SH-SY5Y (cell line): Measurements from ENCODE around the gene SLC25A48.

Source experiments
- GATA2 ChIP-seq: IDR thresholded peaks from 2 replicates; pipeline ENCODE4 v1.6.1; 2011; ENCODE audit warnings: mild to moderate bottlenecking, low read depth, low read length
- GATA3 ChIP-seq: IDR thresholded peaks from 2 replicates; pipeline ENCODE4 v1.6.1; 2011; ENCODE audit warnings: low read depth, mild to moderate bottlenecking, low read length, moderate library complexity

Gene SLC25A48

DNA sequence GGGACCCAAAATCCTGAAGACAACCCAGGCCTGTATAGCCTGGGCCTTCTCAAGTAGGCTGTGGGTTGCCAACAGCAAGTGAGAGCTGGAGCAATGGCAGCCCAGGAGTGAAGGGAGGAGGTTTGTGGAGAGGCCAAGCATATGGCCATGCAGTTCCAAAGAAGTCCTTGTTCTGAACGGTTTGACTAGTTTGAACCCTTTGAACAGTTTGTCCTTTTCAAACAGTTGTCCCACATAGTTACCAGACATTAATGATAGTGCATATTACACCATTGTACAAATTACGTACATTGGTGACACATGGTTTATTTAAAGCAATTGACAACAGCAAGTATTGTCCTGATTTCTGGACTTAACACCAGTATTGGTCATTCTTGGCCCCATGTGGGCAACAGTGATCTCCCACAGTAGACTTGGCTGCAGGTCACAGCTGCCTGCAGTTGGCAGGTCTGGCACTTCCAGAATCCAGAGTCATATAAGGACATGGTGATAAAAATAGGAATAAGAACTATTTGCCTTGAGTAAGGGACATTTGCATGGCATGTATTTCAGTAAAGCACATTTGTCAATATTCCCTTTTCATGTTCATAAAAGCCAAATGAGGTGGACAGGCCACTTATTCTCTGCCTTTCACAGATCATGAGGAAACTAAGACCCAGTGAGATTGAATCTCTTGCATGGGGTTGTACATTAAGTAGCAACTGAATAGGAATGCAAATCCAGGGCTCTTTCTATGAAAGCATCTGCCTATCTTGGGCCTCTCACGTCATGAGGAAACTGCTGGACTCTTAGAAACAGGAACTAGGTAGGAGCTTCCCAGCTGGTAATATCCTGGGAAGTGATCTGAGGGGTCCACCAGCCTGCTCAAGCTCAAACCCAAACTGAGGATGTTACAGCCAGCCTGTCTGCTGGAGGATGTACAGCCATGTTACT, 30.3 kb downstream of the SLC25A48 start:
- no peak for TF ChIP-seq GATA3
- TF ChIP-seq GATA2 = no peak

GRCh38 chr5:135866016-135866415, 31.6 kb downstream of the SLC25A48 start:
- no peak for TF ChIP-seq GATA2
- no peak for TF ChIP-seq GATA3

DNA sequence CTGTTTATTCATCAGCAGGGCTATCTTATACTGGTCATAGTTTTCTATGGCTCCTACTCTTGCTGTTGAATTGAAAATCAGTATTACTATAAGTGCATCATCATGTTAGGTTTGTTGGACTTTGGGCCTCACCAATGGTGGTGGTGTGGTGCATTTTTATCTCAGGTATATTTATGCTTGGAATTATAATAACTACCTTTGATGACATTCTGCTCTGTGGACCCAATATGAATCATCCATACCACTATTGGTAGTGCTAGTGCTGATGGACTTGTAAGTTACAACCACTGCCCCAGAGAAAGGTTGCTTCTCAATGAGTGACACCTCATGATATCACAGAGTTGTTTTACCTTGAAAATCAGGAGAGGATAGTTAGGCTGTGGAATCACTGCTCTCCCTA, 33.1 kb downstream of the SLC25A48 start:
- TF ChIP-seq GATA3 (no peak), GATA2 (no peak)

DNA sequence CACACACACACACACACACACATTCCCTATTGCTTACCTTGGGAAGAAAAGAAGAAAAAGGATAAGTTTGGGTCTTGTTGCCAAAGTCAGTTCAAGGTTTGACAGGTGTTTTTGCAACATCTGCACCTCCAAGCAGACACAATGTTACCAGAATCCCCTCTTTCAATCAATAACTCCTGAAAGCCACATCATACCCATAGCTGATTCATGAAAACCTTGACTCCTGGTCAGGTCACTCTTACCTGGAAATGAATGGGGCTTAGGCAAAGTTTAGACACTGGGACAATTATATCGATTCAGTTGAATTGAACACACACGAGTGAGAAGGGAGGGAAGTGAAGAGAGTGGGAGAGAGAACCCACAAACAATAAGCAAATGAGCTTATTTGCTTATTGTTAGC, 34.2 kb downstream of the SLC25A48 start:
- TF ChIP-seq GATA3 = no peak
- no peak for TF ChIP-seq GATA2

GRCh38 chr5:135869276-135869675, 34.8 kb downstream of the SLC25A48 start:
- TF ChIP-seq GATA2 (no peak), GATA3 (no peak)

DNA sequence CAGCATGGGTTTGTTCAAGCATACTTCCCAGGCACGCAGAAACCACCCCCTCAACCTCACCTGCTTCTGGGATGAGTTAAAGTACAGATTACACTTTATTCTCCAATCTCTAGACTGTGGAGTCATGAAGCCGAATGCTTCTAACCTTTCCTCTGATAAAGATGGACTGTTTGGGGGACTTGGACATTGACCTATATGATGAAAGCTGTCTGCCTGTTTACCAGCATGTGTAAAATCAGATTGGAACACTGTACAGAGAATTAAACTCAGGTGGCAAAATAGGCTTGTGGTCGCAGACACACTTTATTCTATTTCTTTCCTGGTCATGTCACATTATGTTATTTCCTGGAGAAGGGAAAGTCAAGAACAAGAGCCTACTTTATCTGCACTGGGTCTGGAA, 35.5 kb downstream of the SLC25A48 start:
- TF ChIP-seq GATA2 (no peak), GATA3 (no peak)

DNA sequence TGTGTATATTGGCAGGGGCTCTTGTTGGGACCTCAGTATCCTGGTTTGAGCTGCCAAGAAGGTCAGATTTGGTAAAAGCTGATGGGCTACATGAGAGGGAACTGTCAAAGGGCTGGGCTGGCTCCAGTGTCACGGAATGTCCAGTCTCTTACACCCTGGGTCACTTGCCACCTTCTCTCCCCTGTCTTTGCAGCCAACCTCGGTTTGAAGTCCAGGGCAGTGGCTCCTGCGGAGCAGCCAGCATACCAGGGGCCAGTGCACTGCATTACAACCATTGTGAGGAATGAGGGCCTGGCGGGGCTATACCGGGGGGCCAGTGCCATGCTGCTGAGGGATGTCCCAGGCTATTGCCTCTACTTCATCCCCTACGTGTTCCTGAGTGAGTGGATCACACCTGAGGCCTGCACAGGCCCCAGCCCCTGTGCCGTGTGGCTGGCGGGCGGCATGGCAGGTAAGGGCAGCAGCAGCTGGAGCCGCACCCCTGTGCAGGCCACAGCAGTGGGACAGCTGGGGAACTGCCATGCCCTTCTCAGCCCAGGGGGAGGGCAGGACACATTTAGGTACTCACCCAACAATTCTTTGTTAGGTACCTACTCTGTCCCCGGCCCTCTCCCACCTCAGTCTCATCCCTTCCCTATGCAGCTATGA, 36.9 kb downstream of the SLC25A48 start:
- no peak for TF ChIP-seq GATA3
- no peak for TF ChIP-seq GATA2

GRCh38 chr5:135873831-135874230, 39.4 kb downstream of the SLC25A48 start:
- no peak for TF ChIP-seq GATA3
- TF ChIP-seq GATA2 = no peak

GRCh38 chr5:135874461-135874860, 40.0 kb downstream of the SLC25A48 start:
- TF ChIP-seq GATA2 (no peak), GATA3 (no peak)

- TF ChIP-seq GATA3 = no peak
- TF ChIP-seq GATA2 = no peak
Measured at GRCh38 chr5:135875567-135875966, 41.1 kb downstream of the SLC25A48 start.

GRCh38 chr5:135876146-135876545, 41.7 kb downstream of the SLC25A48 start:
- TF ChIP-seq GATA3 (no peak), GATA2 (no peak)

DNA sequence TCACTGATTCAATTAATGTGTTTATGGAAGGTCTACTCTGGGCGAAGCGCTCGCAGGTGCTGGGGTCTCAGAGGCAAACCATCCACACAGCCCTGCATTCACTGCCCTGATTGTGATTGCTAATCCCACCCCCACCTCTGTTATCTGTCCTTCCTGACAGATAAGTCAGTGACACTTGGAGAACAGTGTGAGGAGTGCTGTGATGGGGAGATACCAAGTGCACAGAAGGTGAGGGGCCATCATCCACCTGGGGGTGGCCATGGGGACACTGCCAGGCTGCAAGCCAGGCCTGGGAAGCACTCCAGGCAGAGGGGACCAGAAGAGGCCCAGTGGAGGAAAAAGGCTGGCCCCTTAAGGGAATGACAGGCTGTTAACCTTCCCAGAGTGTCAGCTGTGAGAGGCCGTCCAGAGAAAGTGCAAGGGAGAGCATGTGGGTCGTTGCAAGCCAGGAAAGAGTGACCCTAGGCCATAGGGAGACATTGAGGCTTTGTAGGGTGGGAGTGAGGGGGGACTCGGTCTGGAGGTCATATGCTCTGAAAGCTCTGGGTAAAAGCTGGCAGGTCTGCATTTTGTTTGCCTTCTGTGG, 43.2 kb downstream of the SLC25A48 start:
- TF ChIP-seq GATA3 (no peak), GATA2 (no peak)

DNA sequence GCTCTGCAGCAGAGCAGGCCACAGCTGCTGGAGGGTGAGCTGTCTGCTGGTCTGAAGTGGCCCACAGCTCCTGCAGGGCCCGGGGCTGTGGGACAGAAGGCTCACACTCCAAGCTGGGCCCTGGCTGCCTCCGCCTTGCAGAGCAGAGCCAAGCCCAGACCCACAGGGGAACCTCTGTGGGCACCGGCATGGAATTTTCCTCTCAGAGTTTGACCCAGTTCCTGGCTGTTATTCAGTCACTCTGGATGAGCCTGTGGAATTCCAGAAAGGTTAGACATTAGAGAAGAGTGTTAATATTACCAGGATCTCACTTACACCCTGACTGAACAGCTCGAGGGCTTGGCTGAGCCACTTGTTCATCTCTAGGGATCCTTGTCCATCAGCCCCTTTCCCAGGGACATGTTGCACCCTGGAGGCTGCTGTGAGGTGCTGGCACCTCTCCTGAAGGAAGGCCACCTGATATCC, 43.7 kb downstream of the SLC25A48 start:
- TF ChIP-seq GATA2 (no peak), GATA3 (no peak)

GRCh38 chr5:135879591-135879990, 45.1 kb downstream of the SLC25A48 start:
- TF ChIP-seq GATA3 (no peak), GATA2 (no peak)
